Activated B cell treated with CpG ODN at 0.5 μM for 24 hours (primary cell): ENCODE measurements around the gene SMC3. TPM values are rescaled to one million over a fixed set of nuclear protein-coding genes. Genes with fewer than 3 reads are reported as not detected.
A peak's percentile ranks its signal among the peaks of the same experiment; 100 is the strongest.

ENCODE experiments used
- ATAC-seq: fragments of 200-7000 bp; cut with Tn5 transposase; one replicate; pipeline ENCODE4 v1.10.0; 2021; ENCODE audit warnings: low read depth, mild to moderate bottlenecking, moderate library complexity
- CTCF ChIA-PET: fragments of 350-600 bp; sonication (Branson Sonifier 250); formaldehyde crosslinking; loops from one replicate; lab custom pipeline; 2021; ENCODE audit warnings: antibody characterized with exemption; lab: Charles Lee
- POLR2A ChIA-PET: fragments of 350-600 bp; sonication (Branson Sonifier 250); formaldehyde crosslinking; loops from one replicate; lab custom pipeline; 2021; ENCODE audit warnings: antibody characterized with exemption; lab: Charles Lee
- DNase-seq: peaks from one replicate; pipeline ENCODE4 v3.0.0; 2022
- H3K27ac Mint-ChIP-seq: one replicate; pipeline ENCODE4 v1.8.0; 2020; ENCODE audit warnings: mixed read lengths
- H3K27me3 Mint-ChIP-seq: one replicate; pipeline ENCODE4 v1.8.0; 2021; ENCODE audit warnings: mixed read lengths
- H3K36me3 Mint-ChIP-seq: one replicate; pipeline ENCODE4 v1.8.0; 2021; ENCODE audit warnings: low read depth, mixed read lengths
- H3K4me1 Mint-ChIP-seq: one replicate; pipeline ENCODE4 v1.8.0; 2021; ENCODE audit warnings: mixed read lengths
- H3K4me3 Mint-ChIP-seq: one replicate; pipeline ENCODE4 v1.8.0; 2020; ENCODE audit warnings: mild to moderate bottlenecking, mixed read lengths
- H3K9me3 Mint-ChIP-seq: one replicate; pipeline ENCODE4 v1.8.0; 2020; ENCODE audit warnings: mixed read lengths
- CTCF ChIP-seq: fragments of 200-600 bp; IDR thresholded peaks from one replicate; pipeline ENCODE4 v1.8.0; 2022; ENCODE audit warnings: antibody characterized with exemption, mild to moderate bottlenecking
- intact Hi-C: fragments of 100-400 bp; cut with micrococcal nuclease; formaldehyde crosslinking; loops from one replicate; pipeline ENCODE4 v1.15.1; 2024
- total RNA-seq: library from RNA; stranded (reverse); gene quantifications from 2 replicates; pipeline ENCODE4 v1.2.3, GENCODE V29; 2022

The SMC3 gene
- total RNA-seq, 1 donor from 2014 or later, result 41.1 TPM

GRCh38 chr10:110534571-110534970 lies 32.9 kb upstream of the SMC3 start:
- CTCF ChIA-PET, result interaction anchor here (0.6 to 2.4 kb wide), 6 partner anchors 12 to 228 kb away, joined by 3 to 8 read pairs (median 3); no protein-coding TSS in a partner anchor
- Mint-ChIP-seq H3K27ac (no peak overlapping the region), H3K4me3 (peak overlapping the region; percentile 44)

GRCh38 chr10:110535958-110536891 lies 31.3 kb upstream of the SMC3 start:
- intact Hi-C loops, result loop anchor here (1.0 to 2.0 kb wide), 7 partner anchors 32 to 230 kb away; partner anchors contain the start of gene DUSP5
- H3K36me3 Mint-ChIP-seq, result no peaks in the 10 kb centered on the region
- peak overlapping the region; percentile 68 for H3K27ac Mint-ChIP-seq
- DNase-seq, result peak; percentile 49
- H3K4me3 Mint-ChIP-seq, result peak overlapping the region; percentile 62
- H3K27me3 Mint-ChIP-seq, result peaks cover 4% of the 10 kb centered on the region
- ChIA-PET CTCF (interaction anchor here (0.9 to 2.4 kb wide), 4 partner anchors 33 to 231 kb away, joined by 3 to 8 read pairs (median 4); no protein-coding TSS in a partner anchor), POLR2A (interaction anchor here (0.6 to 2.1 kb wide), 9 partner anchors 30 to 213 kb away, joined by 3 to 17 read pairs (median 7); partner anchors contain the start of gene DUSP5)
- H3K4me1 Mint-ChIP-seq, result peaks cover 31% of the 10 kb centered on the region
- ATAC-seq, result peak; percentile 83
- TF ChIP-seq CTCF, result no peak
- H3K9me3 Mint-ChIP-seq, result no peaks in the 10 kb centered on the region

More at GRCh38 chr10:110534571-110534970, 32.9 kb upstream of the SMC3 start:
- ATAC-seq (no peak), DNase-seq (no peak)
- Mint-ChIP-seq H3K9me3 (no peaks in the 10 kb centered on the region), H3K27me3 (peaks cover 10% of the 10 kb centered on the region), H3K36me3 (no peaks in the 10 kb centered on the region), H3K4me1 (peaks cover 34% of the 10 kb centered on the region)
- intact Hi-C loops, result no loop called here
- TF ChIP-seq CTCF, result no peak
- POLR2A ChIA-PET, result interaction anchor here (0.8 to 2.1 kb wide), 3 partner anchors 31 to 120 kb away, joined by 3 to 16 read pairs (median 7); no protein-coding TSS in a partner anchor

- no peak for DNase-seq
- ATAC-seq, result no peak
- H3K4me1 Mint-ChIP-seq, result peaks cover 27% of the 10 kb centered on the region
- ChIA-PET CTCF (interaction anchor here (1.4 kb wide), 1 partner anchor 185 kb away, joined by 4 read pairs; no protein-coding TSS in a partner anchor), POLR2A (interaction anchor here (0.7 to 1.1 kb wide), 2 partner anchors 34 to 225 kb away, joined by 3 to 4 read pairs; no protein-coding TSS in a partner anchor)
- H3K4me3 Mint-ChIP-seq, result no peak overlapping the region
- no peak overlapping the region for H3K27ac Mint-ChIP-seq
- intact Hi-C loops, result no loop called here
- H3K9me3 Mint-ChIP-seq, result no peaks in the 10 kb centered on the region
- H3K36me3 Mint-ChIP-seq, result no peaks in the 10 kb centered on the region
- H3K27me3 Mint-ChIP-seq, result no peaks in the 10 kb centered on the region
- no peak for TF ChIP-seq CTCF
These were observed 28.4 kb upstream of the SMC3 start for GRCh38 chr10:110539091-110539490.

- Mint-ChIP-seq H3K27ac (no peak overlapping the region), H3K27me3 (no peaks in the 10 kb centered on the region), H3K4me3 (no peak overlapping the region), H3K36me3 (no peaks in the 10 kb centered on the region), H3K4me1 (peaks cover 20% of the 10 kb centered on the region), H3K9me3 (no peaks in the 10 kb centered on the region)
- ChIA-PET POLR2A (interaction anchor here (0.9 to 1.1 kb wide), 2 partner anchors 35 to 36 kb away, joined by 3 to 4 read pairs; no protein-coding TSS in a partner anchor), CTCF (interaction anchor here (1.5 kb wide), 1 partner anchor 234 kb away, joined by 4 read pairs; no protein-coding TSS in a partner anchor)
- DNase-seq (no peak), ATAC-seq (no peak)
- TF ChIP-seq CTCF, result no peak
- intact Hi-C loops, result no loop called here
These were observed 27.5 kb upstream of the SMC3 start for GRCh38 chr10:110540031-110540430.
